GM21529 (cell line): Measurements from ENCODE around the gene UCHL5.

Source experiments
- ATAC-seq: cut with Tn5 transposase; IDR thresholded peaks from one replicate; pipeline ENCODE4 v1.9.1; 2021; ENCODE audit not compliant: unreplicated experiment

The UCHL5 gene

DNA sequence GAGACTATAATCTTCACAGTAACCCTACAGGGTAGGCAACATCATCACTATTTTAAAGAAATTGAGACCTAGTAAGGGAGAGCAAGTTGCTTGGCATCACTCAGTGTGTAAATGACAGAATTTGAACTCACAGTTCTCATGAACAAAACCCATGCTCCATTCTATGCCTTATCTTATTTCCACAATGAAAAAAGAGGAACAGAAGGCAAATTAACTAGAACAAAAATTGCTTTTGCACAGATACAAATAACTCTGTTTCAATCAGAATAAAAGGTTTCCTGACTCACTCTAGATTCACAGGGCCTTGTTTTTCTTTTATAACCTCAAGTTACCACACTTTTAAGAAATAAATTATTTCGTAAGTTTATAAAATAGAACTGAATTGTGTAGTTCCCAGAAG is 90.1 kb downstream of the UCHL5 start:
- no peak for ATAC-seq

DNA sequence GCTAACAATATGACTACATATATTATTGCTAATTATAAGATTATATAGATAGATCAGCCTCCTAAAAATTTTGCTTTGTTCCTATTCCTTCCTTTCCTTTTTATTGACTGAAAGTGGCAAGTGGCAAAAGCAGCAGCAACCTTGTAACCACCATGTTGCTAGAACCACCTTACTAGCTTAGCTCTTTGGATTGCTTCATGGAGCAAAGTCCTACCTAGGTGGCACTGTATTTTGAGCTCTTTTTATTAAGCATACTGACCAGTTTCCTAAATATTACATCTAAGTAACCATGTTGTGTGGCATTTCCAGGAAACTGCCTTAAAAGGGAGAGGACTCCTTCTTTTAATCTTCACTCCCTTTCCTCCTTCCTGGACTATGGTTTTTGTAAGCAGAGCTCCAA is 90.8 kb downstream of the UCHL5 start:
- ATAC-seq, result no peak

DNA sequence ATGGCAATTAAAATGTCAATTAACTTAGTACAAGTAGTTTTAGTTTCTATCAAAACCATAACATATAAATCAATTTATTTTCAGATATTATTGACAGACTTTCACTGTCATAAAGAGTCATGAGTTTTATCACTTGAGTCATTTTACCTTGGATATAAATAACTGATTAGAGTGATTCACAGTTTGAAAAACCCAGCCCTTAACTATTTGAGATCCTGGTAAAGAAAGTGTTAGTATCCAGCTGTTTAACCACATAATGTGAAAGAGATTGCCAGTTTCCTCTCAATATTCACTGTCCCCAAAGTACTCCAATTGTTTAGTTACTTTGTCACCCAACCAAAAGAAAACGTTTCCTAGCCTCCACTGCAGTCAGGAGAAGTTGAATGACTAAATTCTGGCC is 91.3 kb downstream of the UCHL5 start:
- no peak for ATAC-seq

DNA sequence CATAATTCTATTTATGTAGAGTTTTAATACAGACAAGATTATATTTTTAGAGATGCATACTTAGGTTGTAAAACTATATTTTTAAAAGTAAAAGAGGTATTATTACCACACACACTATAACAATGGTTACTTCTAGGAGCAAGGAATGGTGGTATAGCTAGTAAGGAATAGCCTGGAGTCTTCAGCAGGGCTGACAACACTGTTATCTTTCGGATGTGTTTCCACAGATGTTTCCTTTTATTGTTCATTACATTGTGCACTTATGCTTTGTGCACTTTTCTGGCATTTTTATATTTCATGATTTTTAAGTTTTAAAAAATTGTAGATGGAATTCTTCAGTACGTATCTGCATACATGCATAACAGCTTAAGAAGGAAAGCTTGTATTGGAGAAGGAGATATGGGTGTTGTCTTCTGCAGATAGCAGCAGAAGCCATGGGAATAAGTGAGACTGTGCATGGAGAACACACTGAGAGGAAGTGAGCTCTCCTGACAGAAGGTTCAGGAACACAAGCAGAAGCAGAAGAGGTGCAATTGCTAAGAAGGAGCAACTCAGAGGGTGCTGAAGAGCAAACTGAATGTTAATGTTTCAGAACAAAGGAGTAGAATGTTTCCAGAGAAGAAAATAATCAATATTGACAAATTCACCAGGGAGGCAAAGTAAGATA is 91.8 kb downstream of the UCHL5 start:
- ATAC-seq, result no peak

DNA sequence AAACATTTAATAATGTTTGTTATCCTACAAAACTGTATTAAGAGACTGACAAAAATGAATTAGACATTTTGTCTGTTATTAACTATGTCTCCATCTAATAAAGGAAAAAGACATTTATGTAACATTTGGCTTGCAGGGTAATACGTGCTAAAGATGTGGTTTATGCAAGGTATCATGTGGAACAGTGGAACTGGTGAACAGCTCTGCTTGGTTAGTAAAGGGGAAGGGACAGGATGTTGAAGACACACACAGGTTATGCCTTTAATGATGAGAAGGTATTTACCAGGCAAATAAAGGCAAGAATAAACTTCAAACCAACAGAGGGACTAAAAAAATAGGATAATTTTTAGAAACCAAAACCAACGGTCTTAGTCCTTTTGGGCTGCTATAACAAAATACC is 93.1 kb downstream of the UCHL5 start:
- ATAC-seq, result no peak

DNA sequence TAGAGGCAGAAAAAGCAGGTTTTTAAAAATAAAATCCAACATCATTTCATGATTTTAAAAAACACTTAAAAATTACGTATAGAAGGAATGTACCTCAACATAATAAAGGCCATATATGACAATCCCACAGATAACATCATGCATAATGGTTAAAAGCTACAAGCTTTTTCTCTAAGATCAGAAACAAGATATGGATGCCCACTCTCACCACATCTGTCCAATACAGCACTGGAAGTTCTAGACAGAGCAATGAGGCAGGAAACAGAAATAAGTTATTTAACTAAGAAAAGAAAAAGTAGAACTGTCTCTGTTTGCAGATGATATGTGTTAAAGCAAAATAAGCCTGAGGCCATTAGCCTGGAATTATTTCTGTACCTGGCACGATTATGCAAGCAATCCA is 96.3 kb downstream of the UCHL5 start:
- no peak for ATAC-seq
